NCI-H1694 treated with DMSO at 0.1 percent for 48 hours (cell line): ENCODE results near the gene PPM1L.

Source experiments
- DNase-seq: peaks from one replicate; lab custom pipeline; 2025; lab: John Stamatoyannopoulos, UW

Gene PPM1L

DNA sequence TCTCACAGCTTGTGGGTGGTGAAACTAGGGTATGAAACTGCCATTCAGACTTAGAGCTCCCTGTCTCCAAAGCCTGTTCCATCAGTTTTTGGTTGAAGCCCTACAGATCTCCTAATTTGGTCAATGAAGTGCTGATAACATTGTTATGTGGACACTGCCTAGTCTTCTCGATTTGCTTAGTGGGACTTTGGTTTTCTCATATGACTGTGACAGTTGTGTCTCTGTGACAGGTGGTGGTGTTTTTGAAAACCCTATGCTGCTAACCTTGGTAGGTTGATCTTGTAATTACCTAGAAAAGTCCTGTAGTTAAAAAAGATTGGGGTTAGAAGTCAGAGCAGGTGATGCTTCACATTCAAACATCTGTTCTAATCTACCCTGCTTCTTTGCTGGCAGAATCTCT is 9.2 kb downstream of the PPM1L start:
- DNase-seq = no peak

DNA sequence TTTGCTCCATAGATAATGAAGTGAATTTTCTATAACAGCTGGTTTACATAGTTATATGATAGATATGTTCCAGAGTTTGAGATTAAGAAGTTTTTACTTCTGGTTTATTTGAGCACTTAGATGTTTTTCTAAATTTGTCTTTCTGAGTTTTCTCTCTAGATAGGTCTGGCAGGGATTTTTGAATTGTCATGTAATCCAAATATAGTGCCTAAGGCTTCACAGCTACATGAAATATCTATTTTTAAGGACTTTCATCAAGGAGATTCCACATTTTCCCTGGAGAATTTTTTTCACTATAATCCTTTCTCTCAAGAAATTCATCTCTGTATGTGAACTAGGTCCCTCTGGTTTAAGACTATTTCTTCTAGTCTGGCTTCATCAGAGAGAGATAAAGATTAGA is 12.0 kb downstream of the PPM1L start:
- no peak for DNase-seq

DNA sequence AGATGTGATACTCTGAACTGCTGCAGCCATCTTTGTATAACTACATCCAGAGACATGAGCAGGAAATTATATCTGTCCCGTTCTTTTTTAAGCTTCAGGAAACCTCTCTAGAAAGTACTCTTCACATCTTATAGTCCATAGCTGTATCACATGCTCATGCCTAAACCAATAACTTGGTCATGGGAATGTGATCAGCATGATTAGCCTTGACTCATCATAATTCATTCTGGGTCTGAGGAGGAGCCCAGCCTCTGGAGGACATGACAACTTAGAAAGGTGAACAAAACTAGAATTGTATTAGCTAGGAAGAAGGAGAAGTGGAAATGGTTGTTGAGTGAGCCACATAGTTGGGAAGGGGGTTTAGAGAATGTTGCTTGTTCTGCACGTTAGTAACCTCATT is 12.9 kb downstream of the PPM1L start:
- DNase-seq = no peak

DNA sequence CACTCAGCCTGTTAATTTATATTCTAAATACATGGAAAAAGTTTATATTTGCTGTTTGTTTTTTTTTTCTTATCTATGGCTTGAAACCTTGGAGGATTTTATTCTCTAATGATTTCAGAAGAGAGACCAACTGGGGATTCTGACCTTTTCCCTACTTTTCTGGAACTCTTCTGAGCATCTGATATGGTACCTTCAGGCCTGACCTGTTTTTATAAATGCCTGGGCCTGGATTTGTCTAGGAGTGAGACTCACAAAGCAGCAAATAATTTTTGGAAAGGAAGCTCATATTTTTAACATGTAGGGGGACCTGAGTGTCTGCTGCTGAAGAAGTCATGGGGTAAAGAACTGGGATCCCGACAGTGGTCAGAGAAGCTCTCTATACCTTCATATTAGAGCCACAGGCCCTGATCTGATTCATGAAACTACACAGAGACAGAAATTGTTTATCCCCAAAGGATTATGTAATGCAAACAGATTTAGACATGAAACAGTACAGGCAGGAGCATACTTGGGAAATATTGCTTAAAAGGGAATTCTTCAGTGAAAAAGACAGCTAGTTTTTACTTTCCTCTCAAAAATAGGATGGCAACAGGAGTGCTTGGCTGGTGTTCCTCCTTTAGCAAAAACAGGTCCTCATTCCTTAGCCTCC is 15.9 kb downstream of the PPM1L start:
- no peak for DNase-seq

DNA sequence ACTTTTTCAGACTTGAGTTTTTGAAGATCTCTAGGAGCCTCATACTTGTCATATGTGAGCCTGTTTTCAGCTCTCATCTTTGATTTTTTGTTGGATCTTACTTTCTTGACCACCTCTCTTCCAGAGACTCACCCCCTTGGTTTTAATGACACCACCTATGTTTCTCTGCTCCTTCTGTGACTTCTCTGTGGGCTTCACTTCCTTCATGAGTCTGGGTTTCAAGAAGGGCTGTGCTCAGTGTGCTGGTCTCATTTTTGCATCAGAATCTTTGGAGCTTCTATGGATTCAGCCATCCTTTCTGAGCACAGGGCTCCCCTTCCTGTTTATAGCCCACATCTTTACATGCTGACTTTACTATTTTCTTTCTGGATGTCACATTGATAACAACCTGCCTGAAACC is 17.7 kb downstream of the PPM1L start:
- DNase-seq = no peak

DNA sequence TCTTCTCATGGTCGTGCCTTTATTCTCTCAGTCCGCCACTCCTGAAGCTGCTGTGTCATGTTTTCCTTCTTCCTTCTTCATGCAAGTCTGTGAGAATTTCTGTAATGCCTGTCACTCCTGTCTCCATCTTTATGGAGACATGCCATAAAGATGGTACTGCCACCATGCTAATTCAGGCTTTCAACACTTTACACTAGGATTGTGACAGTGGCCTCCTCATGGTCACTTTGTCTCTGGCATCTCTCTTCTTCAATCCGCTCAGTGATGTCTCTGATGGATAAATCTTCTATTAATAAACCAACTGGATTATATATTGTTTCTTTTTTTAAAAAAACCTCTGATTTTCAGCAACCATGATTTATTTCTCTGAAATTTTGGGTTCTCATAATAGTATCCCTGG is 18.1 kb downstream of the PPM1L start:
- no peak for DNase-seq

DNA sequence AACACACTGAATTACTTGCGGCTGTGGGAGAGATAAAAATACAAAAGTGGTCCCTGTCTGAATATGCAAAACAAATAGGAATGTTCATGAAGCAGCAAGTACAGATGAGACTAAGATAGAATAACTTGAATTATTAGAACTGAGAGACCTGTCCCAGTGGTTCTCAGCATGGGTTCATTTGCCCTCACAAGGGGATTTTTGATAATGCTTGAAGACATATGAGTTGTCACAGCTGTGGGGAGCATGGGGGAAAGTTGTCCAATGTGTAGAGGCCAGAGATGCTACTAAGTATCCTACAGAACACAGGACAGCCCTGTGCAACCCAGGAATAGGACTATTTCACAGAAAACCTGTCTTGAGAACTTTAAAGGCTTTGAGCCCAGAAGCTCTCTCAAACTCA is 22.4 kb downstream of the PPM1L start:
- DNase-seq = no peak

DNA sequence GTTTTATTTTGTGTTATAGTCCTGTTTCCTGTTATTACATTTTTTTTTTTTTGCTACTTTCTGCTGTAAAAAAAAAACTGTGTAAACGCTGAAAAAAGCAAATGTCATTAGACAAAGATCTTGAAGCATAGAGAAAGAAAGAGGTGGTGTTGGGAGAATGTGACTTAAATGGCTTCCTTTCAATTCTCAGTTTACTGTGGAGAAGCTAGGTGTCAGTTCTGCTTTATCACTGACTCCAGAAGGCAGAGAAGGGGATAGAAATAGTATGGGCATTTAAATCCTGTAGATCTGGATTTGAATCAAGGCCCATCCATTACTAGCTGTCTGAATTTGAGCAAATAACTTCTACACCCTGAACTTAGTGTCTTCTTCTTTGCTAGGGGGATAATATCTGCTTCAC is 23.0 kb downstream of the PPM1L start:
- no peak for DNase-seq

DNA sequence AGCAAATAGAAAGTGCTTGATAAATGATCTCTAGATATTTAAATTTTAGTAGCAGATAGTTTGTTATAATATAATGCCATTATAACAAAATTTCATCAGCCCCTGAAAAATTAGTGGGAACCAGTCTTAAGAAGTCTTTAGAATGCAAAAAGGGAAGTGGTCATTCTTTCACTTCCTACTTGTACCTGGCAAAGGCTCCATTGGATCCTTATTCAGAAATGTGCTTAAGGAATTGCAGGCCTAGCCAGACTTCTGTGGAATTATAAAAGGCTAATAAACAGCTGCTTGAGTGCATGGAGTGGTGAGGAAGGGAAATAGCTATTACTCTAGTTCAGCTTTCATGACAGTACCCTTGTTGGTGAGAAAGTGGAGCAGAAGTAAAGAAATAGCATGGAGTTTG is 24.2 kb downstream of the PPM1L start:
- no peak for DNase-seq

DNA sequence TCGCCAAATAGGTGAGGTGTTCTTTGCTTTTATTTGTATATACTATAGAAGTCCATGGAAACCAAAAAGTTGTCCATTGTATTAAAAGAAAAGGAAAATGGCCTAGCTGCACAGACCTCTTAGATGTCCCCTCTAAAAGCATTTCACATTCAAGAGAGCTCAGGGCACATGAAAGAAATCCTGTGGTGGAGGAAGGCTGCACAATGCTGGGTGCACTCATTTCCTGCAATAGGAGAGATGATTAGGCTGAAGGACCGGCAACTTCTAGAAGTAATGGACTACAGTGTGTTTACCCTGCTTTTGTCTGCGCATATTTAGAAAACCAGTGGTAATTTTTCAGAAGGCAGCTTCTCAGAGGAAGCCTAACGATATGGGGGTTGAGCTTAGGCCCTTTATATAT is 25.4 kb downstream of the PPM1L start:
- DNase-seq = no peak

DNA sequence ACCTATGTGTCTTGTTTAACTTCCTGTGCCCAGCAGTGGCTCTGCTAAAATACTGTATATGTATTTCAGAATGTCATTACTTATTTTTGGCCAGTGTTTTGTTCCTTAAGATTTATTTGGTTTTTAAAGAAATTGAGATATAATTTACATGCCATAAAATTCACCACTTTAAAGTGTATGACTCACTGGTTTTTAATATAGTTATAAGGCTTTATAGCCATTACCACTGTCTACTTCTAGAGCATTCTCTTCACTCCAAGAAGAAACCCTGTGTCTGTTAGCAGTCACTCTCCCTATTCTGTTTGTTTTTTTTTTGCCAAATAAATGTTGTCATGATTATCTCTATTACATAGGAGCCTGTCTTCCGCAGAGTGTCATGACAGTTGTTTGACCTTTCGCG is 25.8 kb downstream of the PPM1L start:
- DNase-seq = no peak

DNA sequence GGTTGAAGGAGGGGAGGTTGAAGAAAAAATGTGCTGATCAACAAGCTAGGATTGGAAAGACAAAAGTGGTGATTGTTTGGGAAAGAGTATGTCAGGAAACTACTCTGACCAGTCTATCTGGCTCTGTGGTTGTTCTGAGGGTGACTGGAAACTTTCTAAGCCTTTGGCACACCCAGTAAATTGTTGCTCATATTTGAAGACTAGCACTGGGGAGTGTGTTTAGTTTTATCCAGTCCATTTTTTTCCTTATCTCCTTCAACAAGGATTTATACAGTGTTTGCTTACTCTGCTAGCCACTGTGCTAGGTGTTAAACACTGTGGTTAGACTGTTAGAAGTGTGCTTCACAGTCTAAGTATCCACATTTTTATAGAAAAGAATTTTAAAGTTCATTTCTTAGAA is 28.8 kb downstream of the PPM1L start:
- DNase-seq = no peak

DNA sequence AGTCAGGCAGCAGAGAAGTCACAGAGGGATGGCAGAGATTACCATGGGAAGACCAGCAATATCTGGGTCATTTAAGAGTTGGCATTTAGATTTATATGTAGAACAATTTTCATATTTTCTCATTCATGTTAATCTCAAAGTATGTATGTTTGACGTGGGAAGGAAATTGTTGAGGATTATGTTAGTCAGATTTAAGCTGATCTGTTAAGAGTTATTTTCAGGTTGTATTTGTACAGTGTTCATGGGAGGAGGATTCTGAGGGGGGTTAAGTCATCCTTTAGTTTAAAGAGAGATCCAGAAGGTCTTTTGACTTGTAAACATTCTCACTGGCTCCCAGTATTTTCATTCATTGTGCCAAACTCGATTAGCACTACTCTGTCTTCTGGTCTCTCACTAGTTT is 34.7 kb downstream of the PPM1L start:
- DNase-seq = no peak

DNA sequence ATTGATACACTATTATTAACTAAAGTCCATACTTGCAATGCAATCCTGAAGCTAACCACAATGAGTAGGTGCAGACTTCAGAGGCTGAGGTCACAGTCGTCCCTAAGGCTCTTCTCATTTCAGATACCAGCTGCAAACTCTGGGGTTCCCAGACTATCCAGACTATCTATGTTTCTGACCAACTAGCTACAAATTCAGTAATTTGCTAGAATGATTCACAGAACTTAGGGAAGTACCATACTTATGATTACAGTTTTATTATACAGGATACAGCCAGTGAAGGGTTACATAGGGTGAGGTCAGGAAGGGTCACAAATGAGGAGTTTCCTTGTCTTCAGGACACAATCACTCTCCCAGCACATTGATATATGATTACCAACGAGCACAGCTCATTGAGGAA is 36.5 kb downstream of the PPM1L start:
- no peak for DNase-seq

DNA sequence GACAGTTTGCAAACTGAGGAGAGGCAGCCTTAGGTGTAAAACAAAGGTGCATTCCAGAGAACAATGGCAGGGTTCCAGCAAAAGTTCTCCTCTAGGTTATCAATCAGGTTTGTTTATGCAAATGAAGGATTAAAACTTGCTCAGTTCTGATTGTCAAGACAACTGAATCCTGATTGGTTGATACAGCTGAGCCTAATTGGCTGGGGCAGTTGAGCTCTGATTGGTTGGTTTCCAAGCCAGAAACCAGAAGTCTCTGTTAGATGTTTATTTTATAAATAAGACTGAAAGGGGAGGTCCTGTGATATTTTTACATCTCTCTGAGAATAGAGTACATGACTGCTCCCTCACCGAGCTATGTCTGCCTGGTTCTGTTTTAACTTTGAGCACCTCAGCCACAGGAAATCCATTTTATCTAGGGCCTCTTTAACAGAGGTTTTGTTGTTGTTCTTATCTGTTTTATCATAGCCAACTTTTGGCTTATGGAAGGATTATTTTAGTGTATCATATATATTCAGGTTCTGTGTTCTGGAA is 37.8 kb downstream of the PPM1L start:
- DNase-seq = no peak

DNA sequence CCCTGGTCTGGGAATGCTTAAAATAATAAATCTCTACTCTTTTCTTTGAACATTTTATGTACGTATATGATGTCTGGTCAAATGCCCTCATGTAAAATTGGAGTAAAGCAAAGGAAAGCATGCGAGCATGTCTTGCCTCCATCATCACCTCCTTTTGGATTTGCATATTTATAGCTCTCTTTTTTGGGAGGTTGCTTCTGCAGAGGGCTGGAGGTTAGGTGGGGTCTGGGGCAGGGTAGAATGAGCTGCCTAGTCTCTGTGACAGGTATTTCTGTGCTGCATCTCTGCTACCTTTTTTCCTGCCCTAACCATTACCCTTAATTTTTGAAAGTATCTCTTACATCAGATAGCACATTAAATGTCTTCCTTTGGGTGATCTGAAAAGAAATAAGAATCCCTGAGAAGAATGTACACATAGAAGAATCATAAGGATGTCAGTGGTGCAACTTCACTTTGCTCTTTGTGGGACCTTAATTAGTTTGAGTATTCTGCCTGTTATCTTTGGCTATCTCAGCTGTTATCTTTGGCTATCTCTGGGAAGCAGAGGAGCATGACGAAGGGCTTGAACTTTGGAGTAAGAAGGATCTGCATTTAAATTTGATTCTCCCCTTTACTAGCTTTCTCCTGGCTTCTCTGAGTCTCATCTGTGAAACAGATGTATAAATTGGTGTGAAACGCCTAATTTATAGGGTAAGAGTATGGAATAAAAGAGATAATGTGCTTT is 40.2 kb downstream of the PPM1L start:
- DNase-seq = no peak

DNA sequence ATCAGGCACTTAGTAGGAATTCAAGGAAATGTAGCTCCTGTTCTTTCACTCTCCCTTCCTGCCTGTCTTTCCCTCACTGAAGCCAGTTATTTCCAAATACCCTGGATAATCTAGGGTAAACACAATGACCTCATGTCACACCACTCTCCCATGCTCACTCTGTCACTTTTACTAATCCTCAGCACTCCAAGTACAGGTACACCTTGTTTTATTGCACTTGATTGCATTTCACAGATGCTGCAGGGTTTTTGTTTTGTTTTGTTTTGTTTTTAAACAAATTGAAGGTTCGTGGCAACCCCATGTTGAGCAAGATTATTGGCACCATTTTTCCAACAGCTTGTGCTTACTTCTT is 40.8 kb downstream of the PPM1L start:
- no peak for DNase-seq

DNA sequence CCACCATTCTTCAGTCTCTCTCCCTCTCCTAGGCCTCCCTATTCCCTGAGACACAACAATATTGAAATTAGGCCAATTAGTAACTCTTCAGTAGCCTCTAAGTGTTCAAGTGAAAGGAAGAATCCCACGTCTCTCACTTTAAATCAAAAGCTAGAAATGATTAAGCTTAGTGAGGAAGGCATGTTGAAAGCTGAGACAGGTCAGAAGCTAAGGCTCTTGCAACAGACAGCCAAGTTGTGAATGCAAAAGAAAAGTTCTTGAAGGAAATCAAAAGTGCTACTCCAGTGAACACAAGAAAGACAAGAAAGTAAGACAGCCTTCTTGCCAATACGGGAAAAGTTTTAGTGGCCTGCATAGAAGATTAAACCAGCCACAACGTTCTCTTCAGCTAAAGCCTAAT is 41.3 kb downstream of the PPM1L start:
- no peak for DNase-seq

DNA sequence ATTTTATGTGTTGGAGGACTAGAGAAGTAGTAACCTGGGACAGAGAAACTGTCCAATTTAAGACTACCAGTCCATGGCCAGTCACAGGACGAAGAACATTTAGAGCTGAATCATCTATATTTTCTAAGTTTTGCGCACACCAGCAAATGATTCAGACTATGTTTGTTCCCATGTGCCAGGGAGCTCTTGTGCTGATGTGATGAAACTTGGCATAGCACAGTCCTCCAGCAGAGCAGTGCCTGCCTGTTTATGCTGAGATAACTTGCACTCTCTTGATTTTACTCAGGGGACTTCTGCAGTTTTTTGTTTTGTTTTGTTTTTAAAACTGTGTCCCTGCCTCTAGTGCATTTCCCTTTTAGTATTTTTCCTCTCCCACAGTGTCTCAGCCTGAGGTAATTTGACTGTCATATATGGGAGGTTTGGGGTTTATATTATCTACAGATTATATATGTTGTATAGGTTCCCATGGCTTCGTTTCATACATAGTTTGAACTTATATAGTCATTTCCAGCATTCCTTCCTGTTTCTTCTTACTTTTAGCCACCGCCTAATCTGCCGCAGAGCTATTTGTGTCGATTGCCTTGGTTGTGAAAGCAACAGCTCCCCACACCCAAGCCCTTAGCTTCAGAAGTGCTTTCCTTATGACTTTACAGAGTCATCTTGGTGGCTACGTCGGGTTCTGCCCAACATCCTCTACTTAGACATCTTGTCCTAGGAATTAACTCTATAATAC is 45.5 kb downstream of the PPM1L start:
- no peak for DNase-seq

DNA sequence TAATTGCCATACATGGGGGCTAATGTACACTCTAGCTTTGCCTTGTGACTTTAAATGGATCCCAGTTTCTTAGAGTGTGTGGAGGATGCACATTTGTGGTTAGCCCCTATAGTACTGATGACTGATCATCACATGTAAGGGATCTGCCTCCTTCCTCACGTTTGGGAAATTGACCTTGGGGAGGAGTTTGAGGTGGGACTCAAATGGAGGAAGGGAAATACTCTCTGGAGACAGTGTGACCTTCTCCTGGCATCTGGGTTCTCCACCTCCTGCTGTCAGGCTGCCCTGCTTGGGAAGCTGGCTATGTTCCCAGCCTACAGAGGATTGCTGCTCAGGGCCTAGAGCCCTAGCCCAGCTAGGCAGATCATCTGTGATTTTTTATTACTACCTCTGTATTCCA is 48.7 kb downstream of the PPM1L start:
- peak; percentile 87 for DNase-seq

DNA sequence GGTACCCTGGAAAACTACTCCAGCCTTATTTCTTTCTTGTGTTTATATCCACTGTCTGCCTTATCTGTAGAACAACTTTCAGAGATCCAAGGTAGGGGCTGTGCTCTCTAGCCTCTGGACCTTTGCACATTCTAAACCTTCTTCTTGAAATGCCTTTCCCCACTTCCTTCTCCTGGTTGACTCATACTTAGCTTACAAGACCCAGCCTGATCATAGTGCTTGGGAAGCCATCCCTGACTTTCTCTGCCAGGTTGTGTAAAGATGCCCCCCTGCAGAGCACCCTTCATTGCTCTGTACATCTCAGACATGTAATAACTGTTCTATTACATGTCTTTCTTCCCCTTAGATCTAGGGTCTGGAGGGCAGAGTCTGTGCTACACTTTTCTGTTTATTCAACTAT is 50.1 kb downstream of the PPM1L start:
- no peak for DNase-seq

DNA sequence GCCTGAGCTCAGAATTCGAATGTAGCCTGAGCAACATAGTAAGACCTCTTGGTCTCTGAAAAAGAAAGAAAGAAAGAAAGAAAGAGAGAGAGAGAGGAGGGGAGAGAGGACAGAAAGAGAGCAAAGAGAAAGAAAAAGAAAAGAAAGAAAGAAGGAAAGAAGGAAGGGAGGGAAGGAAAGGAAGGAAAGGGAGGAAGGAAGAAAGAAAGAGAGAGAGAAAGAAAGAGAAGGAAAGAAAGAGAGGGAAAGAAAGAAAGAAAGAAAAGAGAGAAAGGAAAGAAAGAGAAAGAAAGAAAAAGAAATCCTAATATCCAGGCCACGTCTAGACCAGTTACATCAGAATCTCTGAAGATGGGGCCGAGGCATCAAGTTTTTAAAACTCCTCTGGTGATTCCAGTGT is 50.7 kb downstream of the PPM1L start:
- DNase-seq = no peak

DNA sequence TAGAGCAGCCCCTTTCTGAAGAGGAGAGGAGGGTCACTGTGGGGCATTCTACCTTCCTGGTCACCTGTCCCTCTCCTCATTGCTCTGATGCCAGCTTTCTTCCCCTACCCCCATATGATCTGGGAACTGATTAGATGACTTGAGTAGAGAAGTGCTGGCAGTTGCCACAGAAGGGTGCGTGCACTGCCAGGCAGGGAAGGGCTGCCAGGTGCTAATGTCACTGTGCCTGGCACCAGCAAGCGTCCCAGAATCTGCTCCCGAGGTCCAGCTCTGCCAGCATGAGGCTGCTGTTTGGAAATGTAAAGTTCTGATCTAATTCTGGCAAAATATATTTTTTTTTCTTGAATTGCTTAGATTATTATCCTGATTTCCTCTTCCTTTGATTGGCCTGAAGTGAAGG is 52.8 kb downstream of the PPM1L start:
- peak; percentile 54 for DNase-seq
